Measurements from ENCODE around the gene PFDN1.

DNA sequence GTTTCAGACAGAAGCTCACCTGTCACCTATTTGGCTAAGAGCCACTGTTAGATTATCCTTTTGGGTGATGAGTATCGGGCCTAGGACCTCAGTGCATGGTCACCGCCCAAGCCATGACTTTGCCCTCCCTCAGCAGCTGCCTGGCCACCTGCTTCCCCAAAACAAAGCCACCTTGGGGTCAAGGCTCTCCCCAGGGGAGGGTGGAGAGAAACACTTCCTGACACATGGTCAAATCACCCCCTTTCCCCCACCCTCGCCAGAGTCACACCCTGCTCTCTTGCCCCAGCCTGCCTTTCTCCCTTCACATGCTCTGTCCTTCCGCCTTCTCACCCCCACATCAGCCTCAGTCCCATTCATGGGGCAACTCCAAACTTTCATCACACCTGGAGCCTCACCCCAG, 45.2 kb upstream of the PFDN1 start:
- TF ChIP-seq POLR2A (IDR thresholded peaks at IDR 0.05): no peak
- TF ChIP-seq, protein P1, sequence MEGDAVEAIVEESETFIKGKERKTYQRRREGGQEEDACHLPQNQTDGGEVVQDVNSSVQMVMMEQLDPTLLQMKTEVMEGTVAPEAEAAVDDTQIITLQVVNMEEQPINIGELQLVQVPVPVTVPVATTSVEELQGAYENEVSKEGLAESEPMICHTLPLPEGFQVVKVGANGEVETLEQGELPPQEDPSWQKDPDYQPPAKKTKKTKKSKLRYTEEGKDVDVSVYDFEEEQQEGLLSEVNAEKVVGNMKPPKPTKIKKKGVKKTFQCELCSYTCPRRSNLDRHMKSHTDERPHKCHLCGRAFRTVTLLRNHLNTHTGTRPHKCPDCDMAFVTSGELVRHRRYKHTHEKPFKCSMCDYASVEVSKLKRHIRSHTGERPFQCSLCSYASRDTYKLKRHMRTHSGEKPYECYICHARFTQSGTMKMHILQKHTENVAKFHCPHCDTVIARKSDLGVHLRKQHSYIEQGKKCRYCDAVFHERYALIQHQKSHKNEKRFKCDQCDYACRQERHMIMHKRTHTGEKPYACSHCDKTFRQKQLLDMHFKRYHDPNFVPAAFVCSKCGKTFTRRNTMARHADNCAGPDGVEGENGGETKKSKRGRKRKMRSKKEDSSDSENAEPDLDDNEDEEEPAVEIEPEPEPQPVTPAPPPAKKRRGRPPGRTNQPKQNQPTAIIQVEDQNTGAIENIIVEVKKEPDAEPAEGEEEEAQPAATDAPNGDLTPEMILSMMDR (IDR thresholded peaks at IDR 0.05): no peak

Data from uterus (tissue), 2 donors.